Left cardiac atrium (tissue), 4 donors: Measurements from ENCODE around the gene SUGCT. TPM values are rescaled to one million over a fixed set of nuclear protein-coding genes. Genes with fewer than 3 reads are reported as not detected.
"Not testable (repeated sequence)": the region's sequence is repeated elsewhere in the genome, so short reads cannot be mapped to it uniquely, and the experiment has no call there.

Source experiments
- ATAC-seq, 2 donors: fragments of 200-7000 bp; cut with Tn5 transposase; one replicate each; pipeline ENCODE4 v1.9.1; 2020; ENCODE audit warnings: mild to moderate bottlenecking in 2 of 2, moderate library complexity in 2 of 2
- DNase-seq: peaks from one replicate; pipeline ENCODE4 v3.0.0-alpha.2; 2020
- intact Hi-C, 2 donors: fragments of 100-400 bp; cut with DNase I; formaldehyde crosslinking; loops; one replicate each; pipeline versions ENCODE4 v1.14.1 to v1.15.1; 2022 to 2023
- total RNA-seq, 2 donors: library from RNA; stranded (reverse); fragmentation: NEBNext Ultra II Directional; extraction: Animal tissue kit (Norgen Biotek cat#: 25700); gene quantifications; one replicate each; pipeline ENCODE4 v1.2.1, GENCODE V29; 2021
- donor health status: DM: no; HTN: yes; CAD: no.
- donor health status: DM: no; HTN: yes; CAD: no; lungs with severe emphysema.
- donor health status: DM: yes; HTN: yes; CAD: no.
- donor health status: Dilated cardiomyopathy.

Gene SUGCT
- total RNA-seq, 2 donors from 2014 or later, result 4.1 to 4.4 TPM

- no peak for ATAC-seq
- DNase-seq, result no peak
- intact Hi-C loops, result no loop called here
Observed at GRCh38 chr7:40350100-40350499, 215.3 kb downstream of the SUGCT start.

GRCh38 chr7:40354711-40355110 is 219.9 kb downstream of the SUGCT start:
- no peak for ATAC-seq
- DNase-seq, result no peak
- intact Hi-C loops, result no loop called here

GRCh38 chr7:40356312-40356711 is 221.5 kb downstream of the SUGCT start:
- intact Hi-C loops, result no loop called here
- no peak for DNase-seq
- peak in 1 of 2 donors; percentile 42 for ATAC-seq

GRCh38 chr7:40356871-40357709 is 222.3 kb downstream of the SUGCT start:
- no peak for ATAC-seq
- DNase-seq, result no peak
- intact Hi-C loops, result no loop called here

- ATAC-seq (no peak), DNase-seq (no peak)
- intact Hi-C loops, result no loop called here
Observed at GRCh38 chr7:40369641-40370277, 235.0 kb downstream of the SUGCT start.

GRCh38 chr7:40371806-40372440 is 237.1 kb downstream of the SUGCT start:
- no peak for ATAC-seq
- intact Hi-C loops, result no loop called here
- no peak for DNase-seq

- ATAC-seq (no peak), DNase-seq (no peak)
- intact Hi-C loops, result no loop called here
Observed at GRCh38 chr7:40374575-40374974, 239.8 kb downstream of the SUGCT start.

GRCh38 chr7:40380111-40380510 is 245.3 kb downstream of the SUGCT start:
- intact Hi-C loops, result no loop called here
- ATAC-seq, result no peak
- no peak for DNase-seq

- DNase-seq (no peak), ATAC-seq (peak in 1 of 2 donors; percentile 47)
- intact Hi-C loops, result no loop called here
Observed at GRCh38 chr7:40382145-40382544, 247.3 kb downstream of the SUGCT start.

- intact Hi-C loops, result no loop called here
- no peak for DNase-seq
- no peak for ATAC-seq
Observed at GRCh38 chr7:40393660-40394059, 258.9 kb downstream of the SUGCT start.

GRCh38 chr7:40394400-40394799 is 259.6 kb downstream of the SUGCT start:
- intact Hi-C loops, result no loop called here
- ATAC-seq, result no peak
- DNase-seq, result no peak

- DNase-seq, result no peak
- intact Hi-C loops, result no loop called here
- no peak for ATAC-seq
Observed at GRCh38 chr7:40400525-40400924, 265.7 kb downstream of the SUGCT start.

- ATAC-seq, result no peak
- DNase-seq, result no peak
- intact Hi-C loops, result no loop called here
Observed at GRCh38 chr7:40401406-40401805, 266.6 kb downstream of the SUGCT start.

- intact Hi-C loops, result no loop called here
- ATAC-seq (no peak), DNase-seq (no peak)
Observed at GRCh38 chr7:40402661-40403060, 267.9 kb downstream of the SUGCT start.

GRCh38 chr7:40403703-40404476 is 269.1 kb downstream of the SUGCT start:
- intact Hi-C loops, result no loop called here
- DNase-seq, result no peak
- ATAC-seq, result no peak

- ATAC-seq (no peak), DNase-seq (no peak)
- intact Hi-C loops, result no loop called here
Observed at GRCh38 chr7:40405991-40406390, 271.2 kb downstream of the SUGCT start.

GRCh38 chr7:40412323-40412722 is 277.5 kb downstream of the SUGCT start:
- ATAC-seq (no peak), DNase-seq (no peak)
- intact Hi-C loops, result no loop called here

GRCh38 chr7:40414704-40415103 is 279.9 kb downstream of the SUGCT start:
- not testable (repeated sequence) for ATAC-seq, DNase-seq
- intact Hi-C loops, result loop anchor here in 1 of 2 donors (5.0 kb wide), 1 partner anchor 1253 kb away; no protein-coding TSS in a partner anchor

GRCh38 chr7:40418448-40418847 is 283.6 kb downstream of the SUGCT start:
- no peak for ATAC-seq
- intact Hi-C loops, result loop anchor here in 1 of 2 donors (5.0 kb wide), 1 partner anchor 1249 kb away; no protein-coding TSS in a partner anchor
- DNase-seq, result no peak
